SK-N-SH (cell line): Measurements from ENCODE around the gene OSBPL2.

Experiments used
- CTCF ChIP-seq: fragments of 200-600 bp; sonication (generic); IDR thresholded peaks from 2 replicates; pipeline ENCODE4 v1.6.1; 2017; ENCODE audit warnings: antibody characterized with exemption, mild to moderate bottlenecking, moderate library complexity
- FOXJ3 ChIP-seq: sonication (generic); formaldehyde crosslinking; IDR thresholded peaks from 2 replicates; pipeline ENCODE4 v1.5.1; 2020; ENCODE audit warnings: mild to moderate bottlenecking, missing genetic modification reagents
- FOXM1 ChIP-seq: IDR thresholded peaks from 2 replicates; pipeline ENCODE4 v1.4.0; 2012; ENCODE audit warnings: low read depth, mild to moderate bottlenecking
- IRF3 ChIP-seq: fragments of 150-350 bp; IDR thresholded peaks from 2 replicates; pipeline ENCODE4 v1.6.1; 2016; ENCODE audit warnings: mild to moderate bottlenecking, low read depth, low read length
- JUND ChIP-seq: IDR thresholded peaks from 2 replicates; pipeline ENCODE4 v1.4.0; 2012
- MAX ChIP-seq: IDR thresholded peaks from 2 replicates; pipeline ENCODE4 v1.4.0; 2012; ENCODE audit warnings: low read depth
- RXRA ChIP-seq: IDR thresholded peaks from 2 replicates; pipeline ENCODE4 v1.4.0; 2012; ENCODE audit warnings: low read depth, mild to moderate bottlenecking, borderline replicate concordance
- SMC3 ChIP-seq: IDR thresholded peaks from 2 replicates; pipeline ENCODE4 v1.6.1; 2012; ENCODE audit warnings: low read depth, low read length, improper control_type of control experiment

- TF ChIP-seq JUND = no peak
- TF ChIP-seq FOXM1 = no peak
- TF ChIP-seq SMC3 = no peak
- no peak for TF ChIP-seq RXRA
- no peak for TF ChIP-seq FOXJ3
- no peak for TF ChIP-seq MAX
- no peak for TF ChIP-seq CTCF
- no peak for TF ChIP-seq IRF3
Observed at GRCh38 chr20:62209850-62210495, 28.3 kb upstream of the OSBPL2 start.
